NT2/D1 (cell line): Measurements from ENCODE around the gene S1PR3.

Experiments
- DNase-seq: peaks from one replicate; pipeline ENCODE4 v3.0.0-alpha.2; 2011; ENCODE audit warnings: low read depth, low spot score
- H3K27me3 ChIP-seq: 2 replicates; pipeline ENCODE4 v1.6.0; 2011; ENCODE audit warnings: mild to moderate bottlenecking; ENCODE audit not compliant: insufficient read length, insufficient read depth
- H3K36me3 ChIP-seq: 2 replicates; pipeline ENCODE4 v1.6.1; 2011; ENCODE audit warnings: mild to moderate bottlenecking, low read length, mixed read lengths; ENCODE audit not compliant: insufficient read depth, insufficient read length
- H3K4me1 ChIP-seq: 2 replicates; pipeline ENCODE4 v1.5.1; 2011; ENCODE audit not compliant: insufficient read depth, insufficient read length
- H3K4me3 ChIP-seq: 2 replicates; pipeline ENCODE4 v1.5.1; 2011; ENCODE audit warnings: low read depth; ENCODE audit not compliant: insufficient read length
- H3K9ac ChIP-seq: 2 replicates; pipeline ENCODE4 v1.6.0; 2011; ENCODE audit warnings: low read depth; ENCODE audit not compliant: insufficient read length
- H3K9me3 ChIP-seq: 2 replicates; pipeline ENCODE4 v1.5.1; 2011; ENCODE audit warnings: mild to moderate bottlenecking, low read length; ENCODE audit not compliant: insufficient read depth
- SUZ12 ChIP-seq: IDR thresholded peaks from 2 replicates; pipeline ENCODE4 v1.6.1; 2011; ENCODE audit not compliant: insufficient read length, insufficient read depth; ENCODE audit errors: extremely low read depth
- YY1 ChIP-seq: IDR thresholded peaks from 2 replicates; pipeline ENCODE4 v1.6.1; 2011; ENCODE audit not compliant: insufficient read length, insufficient read depth
- ZNF274 ChIP-seq: IDR thresholded peaks from 2 replicates; pipeline ENCODE4 v1.6.1; 2011; ENCODE audit warnings: mild to moderate bottlenecking, low read depth, low read length

S1PR3 gene

GRCh38 chr9:89008055-89008743 lies 16.9 kb downstream of the S1PR3 start:
- H3K36me3 ChIP-seq: peaks cover 14% of the 10 kb centered on the region
- no peaks in the 10 kb centered on the region for H3K9me3 ChIP-seq
- no peak overlapping the region for H3K9ac ChIP-seq
- H3K4me3 ChIP-seq: no peak overlapping the region
- H3K27me3 ChIP-seq: no peaks in the 10 kb centered on the region
- H3K4me1 ChIP-seq: peaks cover 7% of the 10 kb centered on the region
- DNase-seq: no peak
- TF ChIP-seq YY1: no peak
- TF ChIP-seq SUZ12: no peak
- TF ChIP-seq ZNF274: no peak

GRCh38 chr9:89008744-89009545 lies 17.7 kb downstream of the S1PR3 start:
- no peak overlapping the region for H3K9ac ChIP-seq
- TF ChIP-seq SUZ12 (no peak), ZNF274 (no peak), YY1 (no peak)
- no peaks in the 10 kb centered on the region for H3K9me3 ChIP-seq
- DNase-seq: no peak
- peaks cover 7% of the 10 kb centered on the region for H3K36me3 ChIP-seq
- peaks cover 7% of the 10 kb centered on the region for H3K4me1 ChIP-seq
- H3K4me3 ChIP-seq: no peak overlapping the region
- H3K27me3 ChIP-seq: no peaks in the 10 kb centered on the region

GRCh38 chr9:89009546-89009840 lies 18.2 kb downstream of the S1PR3 start:
- no peaks in the 10 kb centered on the region for H3K9me3 ChIP-seq
- DNase-seq: no peak
- no peak for TF ChIP-seq SUZ12

GRCh38 chr9:89010056-89010455 lies 18.8 kb downstream of the S1PR3 start:
- Histone ChIP-seq H3K9me3 (no peaks in the 10 kb centered on the region), H3K9ac (no peak overlapping the region), H3K27me3 (no peaks in the 10 kb centered on the region), H3K4me3 (no peak overlapping the region), H3K36me3 (peaks cover 5% of the 10 kb centered on the region), H3K4me1 (peaks cover 7% of the 10 kb centered on the region)
- no peak for TF ChIP-seq ZNF274
- no peak for TF ChIP-seq YY1
- TF ChIP-seq SUZ12: no peak
- DNase-seq: no peak

More at GRCh38 chr9:89009546-89009840, 18.2 kb downstream of the S1PR3 start:
- no peak overlapping the region for H3K9ac ChIP-seq
- peaks cover 7% of the 10 kb centered on the region for H3K4me1 ChIP-seq
- H3K36me3 ChIP-seq: peaks cover 7% of the 10 kb centered on the region
- no peak overlapping the region for H3K4me3 ChIP-seq
- no peaks in the 10 kb centered on the region for H3K27me3 ChIP-seq

GRCh38 chr9:89010526-89011111 lies 19.4 kb downstream of the S1PR3 start:
- no peaks in the 10 kb centered on the region for H3K9me3 ChIP-seq
- H3K36me3 ChIP-seq: no peaks in the 10 kb centered on the region
- TF ChIP-seq ZNF274 (no peak), SUZ12 (no peak), YY1 (no peak)
- no peaks in the 10 kb centered on the region for H3K27me3 ChIP-seq
- no peak for DNase-seq
- no peak overlapping the region for H3K4me3 ChIP-seq
- peaks cover 7% of the 10 kb centered on the region for H3K4me1 ChIP-seq
- no peak overlapping the region for H3K9ac ChIP-seq

- Histone ChIP-seq H3K9me3 (no peaks in the 10 kb centered on the region), H3K4me1 (peaks cover 7% of the 10 kb centered on the region), H3K9ac (no peak overlapping the region), H3K36me3 (no peaks in the 10 kb centered on the region), H3K27me3 (no peaks in the 10 kb centered on the region), H3K4me3 (no peak overlapping the region)
- TF ChIP-seq SUZ12: no peak
- no peak for TF ChIP-seq ZNF274
- no peak for TF ChIP-seq YY1
- DNase-seq: no peak
These were observed 20.4 kb downstream of the S1PR3 start for GRCh38 chr9:89011683-89012082.

GRCh38 chr9:89012294-89013042 lies 21.2 kb downstream of the S1PR3 start:
- no peak overlapping the region for H3K9ac ChIP-seq
- H3K9me3 ChIP-seq: no peaks in the 10 kb centered on the region
- H3K27me3 ChIP-seq: no peaks in the 10 kb centered on the region
- TF ChIP-seq SUZ12: no peak
- TF ChIP-seq YY1: no peak
- no peak for TF ChIP-seq ZNF274
- H3K36me3 ChIP-seq: no peaks in the 10 kb centered on the region
- H3K4me1 ChIP-seq: peaks cover 7% of the 10 kb centered on the region
- H3K4me3 ChIP-seq: no peak overlapping the region
- DNase-seq: no peak
